NCI-H2029 (cell line): ENCODE data around the gene LYRM2.

Experiments
- DNase-seq: peaks from one replicate; lab custom pipeline; 2025; lab: John Stamatoyannopoulos, UW

The LYRM2 gene

GRCh38 chr6:89591745-89592144 is 46.8 kb downstream of the LYRM2 start:
- DNase-seq, result no peak

DNA sequence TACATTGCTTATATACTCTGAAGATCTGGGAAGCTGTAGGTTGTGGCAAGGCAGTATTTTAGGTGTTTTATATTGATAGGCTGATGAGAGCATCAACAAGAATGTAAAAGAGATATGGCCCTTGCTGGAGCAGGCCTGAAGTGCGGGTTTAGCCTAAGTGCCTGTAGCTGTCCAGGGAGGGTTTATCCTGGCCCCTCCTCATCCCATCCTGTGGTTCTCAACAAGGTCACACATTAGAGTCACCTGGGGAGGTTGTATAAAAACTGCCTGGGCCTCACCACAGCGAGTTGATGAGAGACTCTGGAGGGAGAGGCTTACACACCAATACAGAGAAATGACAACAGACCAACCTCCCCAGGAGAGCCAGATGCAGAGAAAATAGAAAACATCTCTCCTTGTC is 48.4 kb downstream of the LYRM2 start:
- DNase-seq, result no peak

DNA sequence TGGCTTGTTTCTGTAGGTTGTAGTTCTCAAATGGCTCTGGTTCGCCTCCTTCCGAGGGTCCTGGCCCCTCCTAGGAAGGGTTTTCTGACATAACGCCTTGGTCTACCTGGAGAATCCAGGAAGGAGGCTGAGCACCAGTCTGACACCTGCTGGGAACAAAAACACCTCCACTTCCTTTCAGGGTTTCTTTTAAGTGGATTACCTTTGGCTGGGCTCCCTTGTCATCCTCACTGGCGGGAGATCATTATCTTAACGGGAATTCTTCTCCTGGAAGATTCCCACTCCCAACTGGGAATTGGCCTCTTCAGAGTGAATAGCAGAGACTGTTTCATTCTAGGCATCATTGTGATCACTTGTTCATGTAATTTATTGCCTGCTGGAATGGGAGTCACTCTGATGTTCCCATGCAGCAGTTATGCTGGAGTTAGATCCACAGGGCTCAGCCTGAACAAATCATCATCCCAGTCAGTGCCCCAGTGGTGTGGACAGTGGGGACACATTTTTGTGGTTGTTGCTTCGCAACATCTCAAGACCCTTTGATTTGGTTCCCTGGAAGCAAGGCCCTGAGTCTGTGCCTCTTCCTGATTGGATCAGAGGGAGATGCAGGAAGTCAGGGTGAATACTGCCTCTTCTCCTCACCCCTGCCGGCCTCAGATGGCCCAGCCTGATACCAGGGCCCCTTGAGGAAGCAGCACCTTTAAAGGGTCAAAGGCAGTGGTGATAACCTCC is 49.1 kb downstream of the LYRM2 start:
- no peak for DNase-seq

- no peak for DNase-seq
Observed at GRCh38 chr6:89585154-89585553, 53.4 kb downstream of the LYRM2 start.

GRCh38 chr6:89584539-89584938 is 54.0 kb downstream of the LYRM2 start:
- no peak for DNase-seq

GRCh38 chr6:89583559-89583958 is 55.0 kb downstream of the LYRM2 start:
- no peak for DNase-seq

GRCh38 chr6:89582669-89583325 is 55.8 kb downstream of the LYRM2 start:
- DNase-seq, result peak; percentile 41

DNA sequence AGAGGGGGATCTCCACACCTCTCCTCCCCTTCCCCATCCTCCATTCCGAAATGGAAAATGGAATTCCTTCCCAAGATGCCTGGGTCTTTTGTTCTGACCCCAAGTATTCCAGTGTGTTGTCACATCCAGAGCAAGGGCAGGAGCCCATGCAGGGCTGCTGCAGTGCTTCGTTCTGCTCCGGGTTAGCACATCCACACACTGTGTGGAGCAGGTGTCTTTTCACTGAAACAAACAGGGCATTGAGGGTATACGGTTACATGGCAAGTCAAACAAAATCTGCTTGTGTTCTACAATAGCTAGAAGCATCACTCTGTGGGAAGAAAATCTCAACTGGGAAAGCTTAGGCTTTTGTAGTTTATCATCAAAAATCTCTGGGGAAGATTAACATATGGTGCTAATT is 56.9 kb downstream of the LYRM2 start:
- peak; percentile 65 for DNase-seq

DNA sequence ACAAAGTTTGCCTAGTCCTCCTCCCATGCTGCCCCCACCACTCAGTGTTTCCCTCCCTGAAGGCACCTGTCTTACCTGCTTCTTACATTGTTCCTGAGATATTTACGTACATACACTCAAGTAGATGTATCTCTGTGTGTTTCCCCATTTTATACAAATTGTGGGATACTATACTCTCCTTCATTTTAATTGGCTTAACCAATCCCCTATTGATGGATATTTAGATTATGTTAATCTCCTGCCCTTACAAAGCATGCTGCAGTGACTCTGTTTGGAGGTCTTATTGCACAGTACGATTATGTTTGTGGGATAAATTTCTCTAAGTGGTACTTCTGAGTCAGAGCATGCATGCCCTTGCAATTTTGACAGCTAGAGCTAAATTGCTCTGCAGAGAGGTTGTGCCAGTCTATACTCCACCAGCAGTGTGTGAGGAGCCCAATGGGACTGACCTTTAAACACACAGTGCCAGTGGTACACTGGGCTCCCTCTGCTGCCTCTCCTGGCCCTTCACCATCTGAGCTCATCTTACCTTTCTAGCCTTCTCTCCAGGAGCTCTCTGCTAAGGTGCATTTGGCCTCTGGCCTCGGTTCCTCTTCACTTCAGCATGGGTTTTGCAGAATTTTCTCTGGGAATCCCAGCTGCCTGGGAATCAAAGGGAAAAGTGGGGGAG is 57.4 kb downstream of the LYRM2 start:
- no peak for DNase-seq

- no peak for DNase-seq
Observed at GRCh38 chr6:89575562-89575960, 63.0 kb downstream of the LYRM2 start.

GRCh38 chr6:89574910-89575561 is 63.5 kb downstream of the LYRM2 start:
- DNase-seq, result no peak

DNA sequence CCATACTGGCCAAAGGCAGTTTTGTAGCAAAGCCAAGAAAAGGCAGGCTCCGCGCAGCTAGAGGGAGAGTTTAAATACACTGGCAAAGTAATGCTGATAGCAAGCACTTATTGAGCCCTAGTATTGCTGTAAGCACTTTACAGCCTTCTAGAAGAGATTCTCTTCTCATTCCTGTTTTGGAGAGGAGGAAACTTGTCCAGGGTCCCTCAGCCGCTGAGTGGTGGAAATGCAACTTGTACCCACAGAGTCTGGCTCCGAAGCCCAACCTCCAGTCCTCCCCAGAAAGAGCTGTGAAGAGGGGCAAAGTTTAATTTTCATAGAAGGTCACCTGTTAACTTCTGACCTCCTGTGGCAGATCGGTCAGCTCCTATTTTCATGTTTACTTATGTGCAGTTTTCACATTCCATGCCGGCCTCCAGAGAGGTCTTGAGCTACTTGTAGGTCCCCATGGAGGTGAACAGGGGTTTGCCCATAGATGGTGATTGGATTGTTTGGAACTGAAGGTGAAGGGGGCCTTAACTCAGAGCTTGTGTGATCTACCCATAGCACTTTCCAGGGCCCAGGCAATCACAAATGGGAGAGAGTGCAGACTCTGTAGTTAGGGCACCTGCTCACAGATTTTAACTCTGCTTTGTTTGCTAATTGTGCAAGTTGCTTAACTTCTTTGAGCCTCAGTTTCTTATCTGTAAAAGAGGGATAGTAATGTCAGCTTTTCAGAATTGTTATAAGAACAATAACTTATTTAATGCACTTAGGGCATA is 70.7 kb downstream of the LYRM2 start:
- DNase-seq, result no peak

DNA sequence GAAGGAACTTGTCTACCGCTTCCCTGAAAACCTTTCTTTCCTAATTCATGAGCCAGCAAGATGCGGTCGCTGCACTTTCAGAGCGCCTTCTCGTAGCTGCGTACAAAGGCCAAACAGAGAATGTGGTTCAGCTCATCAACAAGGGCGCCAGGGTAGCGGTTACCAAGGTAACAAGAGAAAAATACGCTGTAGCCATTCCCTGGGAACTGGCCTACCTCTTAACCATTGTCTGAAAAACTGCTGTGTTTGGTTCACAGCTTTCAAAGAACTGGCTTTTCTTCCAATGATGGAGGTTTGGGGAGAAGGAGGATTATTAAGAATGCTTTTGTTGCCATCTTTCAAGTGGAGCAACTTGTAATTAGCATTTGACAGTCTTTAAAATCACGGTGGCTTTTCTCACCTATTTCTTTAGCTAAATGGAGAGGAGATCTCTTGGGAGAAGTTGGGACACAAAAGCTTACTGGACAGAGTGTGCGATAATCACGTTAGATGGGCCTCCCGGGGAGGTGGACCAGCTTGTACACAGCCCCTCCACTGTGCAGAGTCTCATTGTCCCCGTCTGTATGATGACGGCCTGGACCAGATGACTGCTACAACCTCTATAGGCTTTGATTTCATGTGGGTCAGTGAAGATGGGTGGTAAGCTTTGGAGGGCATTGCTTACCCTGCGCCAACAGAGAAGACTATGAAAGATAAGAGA is 71.5 kb downstream of the LYRM2 start:
- no peak for DNase-seq

- no peak for DNase-seq
Observed at GRCh38 chr6:89566008-89566800, 72.3 kb downstream of the LYRM2 start.

DNA sequence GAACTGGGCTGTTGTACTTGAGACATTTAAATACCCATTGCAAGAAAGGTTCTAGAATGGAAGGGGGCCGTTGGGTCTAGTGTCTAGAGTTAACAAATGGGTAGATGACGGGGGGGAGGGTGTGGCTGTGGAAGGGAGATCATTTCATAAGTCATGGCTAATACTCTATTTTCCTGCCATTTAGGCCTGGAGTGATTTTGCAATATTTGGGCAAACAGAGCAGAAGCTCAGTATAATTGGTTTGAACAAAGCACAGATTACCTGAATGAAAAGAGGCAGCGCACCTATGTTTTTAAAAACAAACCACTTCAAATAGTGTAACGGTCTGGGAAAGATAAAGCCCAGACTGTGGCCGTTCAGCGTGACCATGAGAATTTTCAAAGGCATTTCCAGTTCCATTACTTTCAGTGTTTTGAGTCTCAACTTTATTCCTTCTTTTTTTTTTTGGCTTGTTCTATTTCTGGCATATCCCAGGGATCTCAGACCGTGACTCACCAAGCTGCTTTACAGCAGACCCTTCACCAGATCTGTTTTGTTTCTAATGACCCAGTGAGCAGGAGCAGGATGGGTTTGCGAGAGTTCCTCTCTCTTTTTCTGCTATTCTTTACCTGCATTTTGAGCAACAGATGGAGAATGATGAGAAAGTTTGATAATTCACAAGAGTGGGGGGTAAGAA is 73.7 kb downstream of the LYRM2 start:
- no peak for DNase-seq

- no peak for DNase-seq
Observed at GRCh38 chr6:89563866-89564265, 74.7 kb downstream of the LYRM2 start.

GRCh38 chr6:89562093-89562973 is 76.2 kb downstream of the LYRM2 start:
- DNase-seq, result no peak

DNA sequence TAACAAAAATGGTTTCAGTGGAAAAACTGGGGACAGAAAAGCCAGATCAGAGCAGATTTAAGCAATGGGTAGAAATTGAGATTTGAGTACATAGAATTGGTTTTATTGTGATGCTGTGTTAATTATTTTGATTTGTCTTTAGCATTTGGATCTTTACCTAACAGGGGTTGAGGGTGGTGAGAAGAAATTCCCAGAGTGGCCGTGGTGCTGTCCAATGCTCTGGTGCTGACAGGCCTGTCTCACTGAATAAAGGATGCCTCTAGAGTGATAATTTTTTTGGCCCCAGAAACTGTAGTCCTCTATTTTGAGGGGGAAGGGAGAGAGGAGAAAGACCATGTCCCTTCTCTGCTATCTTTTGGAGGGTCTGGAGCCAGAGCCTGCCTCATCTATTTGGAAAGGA is 79.1 kb downstream of the LYRM2 start:
- DNase-seq, result no peak

DNA sequence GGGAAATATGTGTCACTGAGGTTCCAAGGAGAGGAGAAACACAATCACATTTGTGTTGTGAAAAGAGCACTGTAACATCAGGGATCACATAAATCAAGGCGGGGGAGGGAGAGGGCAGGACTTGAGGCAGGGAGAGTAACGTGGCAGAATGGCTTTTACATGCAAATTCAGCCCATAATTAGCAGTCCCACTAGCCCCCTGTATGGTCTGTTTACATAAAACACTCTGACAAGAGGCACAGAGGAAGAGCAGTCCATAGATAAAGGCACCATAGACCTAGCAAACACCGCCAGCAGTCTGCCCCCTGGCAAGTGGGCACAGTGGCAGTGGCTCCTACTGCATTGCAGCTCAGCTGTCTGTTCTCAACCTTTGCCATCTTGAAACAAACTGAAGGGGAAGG is 82.7 kb downstream of the LYRM2 start:
- DNase-seq, result no peak
